ENCODE measurements around the gene SLC25A10.
"Not testable (repeated sequence)": the region's sequence is repeated elsewhere in the genome, so short reads cannot be mapped to it uniquely, and the experiment has no call there.

The SLC25A10 gene

GRCh38 chr17:81722184-81723120 lies 10.4 kb downstream of the SLC25A10 start:
- DNase-seq (ENCODE audit: low spot score): no peak

- DNase-seq (ENCODE audit: low spot score): no peak
These were observed 11.6 kb downstream of the SLC25A10 start for GRCh38 chr17:81723651-81724209.

GRCh38 chr17:81725439-81725838 lies 13.4 kb downstream of the SLC25A10 start:
- no peak for DNase-seq (ENCODE audit: low spot score)

- DNase-seq (ENCODE audit: low spot score): no peak
These were observed 13.9 kb downstream of the SLC25A10 start for GRCh38 chr17:81726004-81726403.

GRCh38 chr17:81727324-81728031 lies 15.4 kb downstream of the SLC25A10 start:
- no peak for DNase-seq (ENCODE audit: low spot score)

GRCh38 chr17:81733507-81734404 lies 21.7 kb downstream of the SLC25A10 start:
- DNase-seq (ENCODE audit: low spot score): peak; percentile 64

GRCh38 chr17:81734405-81735263 lies 22.6 kb downstream of the SLC25A10 start:
- DNase-seq (ENCODE audit: low spot score): no peak

GRCh38 chr17:81735264-81736102 lies 23.4 kb downstream of the SLC25A10 start:
- DNase-seq (ENCODE audit: low spot score): peak; percentile 54

GRCh38 chr17:81737947-81738800 lies 26.1 kb downstream of the SLC25A10 start:
- no peak for DNase-seq (ENCODE audit: low spot score)

- DNase-seq (ENCODE audit: low spot score): no peak
These were observed 26.8 kb downstream of the SLC25A10 start for GRCh38 chr17:81738801-81739393.

- not testable (repeated sequence) for DNase-seq (ENCODE audit: low spot score)
These were observed 27.5 kb downstream of the SLC25A10 start for GRCh38 chr17:81739593-81739992.

GRCh38 chr17:81740395-81740961 lies 28.4 kb downstream of the SLC25A10 start:
- no peak for DNase-seq (ENCODE audit: low spot score)

- DNase-seq (ENCODE audit: low spot score): no peak
These were observed 29.0 kb downstream of the SLC25A10 start for GRCh38 chr17:81741049-81741593.

- peak; percentile 34 for DNase-seq (ENCODE audit: low spot score)
These were observed 29.7 kb downstream of the SLC25A10 start for GRCh38 chr17:81741594-81742452.

Measured in NAMALWA (cell line).